ENCODE measurements around the gene TMEM139. TPM values are rescaled to one million over a fixed set of nuclear protein-coding genes. Genes with fewer than 3 reads are reported as not detected.

Gene TMEM139
- total and polyA plus RNA-seq, 4 donors = 8.4 to 31.8 (median 19.5) TPM

DNA sequence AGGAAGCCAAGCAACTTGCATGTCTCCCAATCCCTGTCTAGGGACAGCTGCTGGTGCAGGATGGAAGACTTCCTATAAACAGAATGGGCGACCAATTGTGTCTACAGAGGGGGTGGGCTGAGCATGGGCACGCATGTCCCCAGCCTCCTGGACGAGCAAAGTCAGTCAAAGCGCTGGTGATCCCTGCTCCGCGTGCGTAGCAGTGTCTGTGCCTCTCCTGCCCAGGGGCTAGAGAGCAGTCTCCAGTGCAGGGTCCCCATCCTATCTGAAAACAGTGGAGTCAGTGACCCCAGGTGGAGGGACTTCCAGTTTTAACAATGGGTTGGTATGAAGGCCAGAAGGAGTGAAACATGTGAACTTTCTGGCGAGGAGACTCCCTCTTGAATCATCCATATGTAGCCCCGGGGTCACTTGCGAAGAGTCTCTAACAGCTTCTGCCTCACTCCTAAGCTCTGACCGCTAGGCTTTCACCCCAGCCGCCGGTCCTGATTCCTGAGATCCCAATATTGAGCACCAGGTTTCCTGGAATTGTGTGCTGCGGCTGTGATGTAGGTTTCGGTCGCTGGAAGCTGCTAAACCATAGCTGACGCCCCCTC lies 2.7 kb downstream of the TMEM139 start:
- ATAC-seq (ENCODE audit: insufficient read depth, low FRiP score) (no peak), DNase-seq (no peak)
- Histone ChIP-seq H3K36me3 (ENCODE audit: control insufficient read depth in 4 of 4, insufficient read depth in 4 of 4, low read length in 4 of 4) (peaks cover 0 to 6% (median 4%) of the 10 kb centered on the region in 4 donors), H3K9me3 (ENCODE audit: control insufficient read depth in 4 of 4, insufficient read depth in 3 of 4, low read length in 3 of 4) (no peaks in the 10 kb centered on the region), H3K9ac (ENCODE audit: insufficient read depth in 1 of 2, low read length in 2 of 2) (no peak overlapping the region), H3K4me3 (peak overlapping the region; percentile 35), H3K4me1 (ENCODE audit: control insufficient read depth in 5 of 5, insufficient read depth in 5 of 5, low read length in 5 of 5) (peaks cover 3 to 28% (median 10%) of the 10 kb centered on the region in 5 donors), H3K27me3 (ENCODE audit: control insufficient read depth in 3 of 3, insufficient read depth in 3 of 3, low read length in 2 of 3) (no peaks in the 10 kb centered on the region), H3K27ac (ENCODE audit: low read depth in 1 of 2, low read length in 1 of 2) (peak overlapping the region; percentile 47 to 85)
- 71% methylated on average over 17 of the region's 17 CpGs for WGBS, 2 donors
- TF ChIP-seq, protein P1, sequence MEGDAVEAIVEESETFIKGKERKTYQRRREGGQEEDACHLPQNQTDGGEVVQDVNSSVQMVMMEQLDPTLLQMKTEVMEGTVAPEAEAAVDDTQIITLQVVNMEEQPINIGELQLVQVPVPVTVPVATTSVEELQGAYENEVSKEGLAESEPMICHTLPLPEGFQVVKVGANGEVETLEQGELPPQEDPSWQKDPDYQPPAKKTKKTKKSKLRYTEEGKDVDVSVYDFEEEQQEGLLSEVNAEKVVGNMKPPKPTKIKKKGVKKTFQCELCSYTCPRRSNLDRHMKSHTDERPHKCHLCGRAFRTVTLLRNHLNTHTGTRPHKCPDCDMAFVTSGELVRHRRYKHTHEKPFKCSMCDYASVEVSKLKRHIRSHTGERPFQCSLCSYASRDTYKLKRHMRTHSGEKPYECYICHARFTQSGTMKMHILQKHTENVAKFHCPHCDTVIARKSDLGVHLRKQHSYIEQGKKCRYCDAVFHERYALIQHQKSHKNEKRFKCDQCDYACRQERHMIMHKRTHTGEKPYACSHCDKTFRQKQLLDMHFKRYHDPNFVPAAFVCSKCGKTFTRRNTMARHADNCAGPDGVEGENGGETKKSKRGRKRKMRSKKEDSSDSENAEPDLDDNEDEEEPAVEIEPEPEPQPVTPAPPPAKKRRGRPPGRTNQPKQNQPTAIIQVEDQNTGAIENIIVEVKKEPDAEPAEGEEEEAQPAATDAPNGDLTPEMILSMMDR (IDR thresholded peaks at IDR 0.05; ENCODE audit: control extremely low read depth, extremely low read depth) = no peak

DNA sequence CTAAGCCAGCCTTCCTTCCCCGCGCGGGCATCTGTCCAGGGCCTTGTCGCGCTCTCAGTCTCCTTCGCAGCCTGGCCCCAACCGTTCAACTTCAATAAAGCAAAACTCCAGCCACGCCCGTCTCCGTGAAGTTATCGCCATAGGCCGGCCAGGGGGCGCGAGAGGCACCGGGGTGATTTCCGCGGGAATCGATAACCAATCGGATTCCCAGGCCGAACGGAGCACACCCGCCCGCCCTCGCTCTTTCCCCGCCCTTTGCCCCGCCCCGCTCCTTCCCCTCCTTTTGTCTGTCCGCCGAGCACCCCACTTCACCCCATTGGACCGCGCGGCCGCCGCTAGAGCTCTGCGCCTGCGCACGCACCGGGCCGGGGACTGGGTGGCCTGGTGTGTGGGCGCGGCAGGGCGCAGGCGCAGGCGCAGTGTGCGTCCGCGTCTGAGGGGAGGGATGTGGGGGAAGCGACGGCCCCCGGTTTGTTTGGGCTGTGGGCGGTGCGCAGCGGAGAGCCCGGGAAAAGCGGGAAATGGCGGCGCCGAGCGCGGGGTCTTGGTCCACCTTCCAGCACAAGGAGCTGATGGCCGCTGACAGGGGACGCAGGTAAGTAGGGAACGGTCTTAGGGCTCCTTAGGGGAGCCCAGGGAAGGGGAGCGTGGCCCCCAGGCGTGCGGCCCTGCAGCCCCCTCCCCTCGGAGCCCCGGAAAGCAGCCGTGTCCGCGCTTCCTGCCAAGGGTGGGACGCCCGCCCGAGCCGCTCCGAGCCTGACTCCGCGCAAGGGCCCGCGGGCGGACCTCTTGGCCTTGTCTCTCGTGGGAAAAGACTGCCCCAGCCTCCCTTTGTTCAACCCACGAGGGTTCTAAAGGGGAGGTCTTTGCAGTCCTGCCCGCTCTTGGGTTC lies 3.4 kb downstream of the TMEM139 start, which contains the start of gene CASP2:
CASP2 (plus strand) TSS at position 417 of the 892 bp plus-strand sequence; CDS start at position 522, 105 bp downstream.
- H3K4me3 ChIP-seq = peak within 1 kb of the TSS; percentile 53
- peak within 1 kb of the TSS; percentile 92 to 96 for H3K9ac ChIP-seq (ENCODE audit: insufficient read depth in 1 of 2, low read length in 2 of 2)
- no peaks in the 10 kb centered on the region for H3K9me3 ChIP-seq (ENCODE audit: control insufficient read depth in 4 of 4, insufficient read depth in 3 of 4, low read length in 3 of 4)
- TF ChIP-seq, protein P1 (IDR thresholded peaks at IDR 0.05; ENCODE audit: control extremely low read depth, extremely low read depth) = peak; percentile 17
- no peaks in the 10 kb centered on the region for H3K27me3 ChIP-seq (ENCODE audit: control insufficient read depth in 3 of 3, insufficient read depth in 3 of 3, low read length in 2 of 3)
- H3K27ac ChIP-seq (ENCODE audit: low read depth in 1 of 2, low read length in 1 of 2) = peak within 1 kb of the TSS; percentile 81 to 85
- peak; percentile 98 to 99 (median 99) for DNase-seq
- 2% methylated on average over 74 to 84 of the region's 84 CpGs for WGBS, 2 donors
- peaks cover 3 to 28% (median 10%) of the 10 kb centered on the region in 5 donors for H3K4me1 ChIP-seq (ENCODE audit: control insufficient read depth in 5 of 5, insufficient read depth in 5 of 5, low read length in 5 of 5)
- ATAC-seq (ENCODE audit: insufficient read depth, low FRiP score) = peak; percentile 94
- H3K36me3 ChIP-seq (ENCODE audit: control insufficient read depth in 4 of 4, insufficient read depth in 4 of 4, low read length in 4 of 4) = peaks cover 0 to 11% (median 7%) of the 10 kb centered on the region in 4 donors

DNA sequence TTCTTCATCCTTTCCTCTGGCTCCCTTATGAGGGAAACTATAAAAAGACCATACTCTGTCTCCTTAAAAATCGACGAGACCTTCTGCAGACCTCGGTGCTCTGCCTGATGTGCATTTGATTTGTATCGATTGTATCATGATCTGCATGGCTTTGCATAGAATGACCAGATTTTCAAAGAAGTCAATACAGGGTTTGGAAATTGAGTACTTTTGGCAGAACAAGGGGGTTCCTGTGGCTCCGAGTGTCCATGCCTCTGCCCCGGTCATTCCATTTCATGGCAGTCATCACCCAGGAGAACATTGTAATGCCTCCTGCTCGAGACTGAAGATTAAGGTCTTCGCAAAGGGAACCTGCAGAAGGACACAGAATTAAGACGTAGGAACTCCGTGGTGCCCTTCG lies 4.1 kb downstream of the TMEM139 start:
- DNase-seq (peak in 1 of 3 donors; percentile 50), ATAC-seq (ENCODE audit: insufficient read depth, low FRiP score) (no peak)
- H3K27me3 ChIP-seq (ENCODE audit: control insufficient read depth in 3 of 3, insufficient read depth in 3 of 3, low read length in 2 of 3) = no peaks in the 10 kb centered on the region
- peaks cover 0 to 17% (median 9%) of the 10 kb centered on the region in 4 donors for H3K36me3 ChIP-seq (ENCODE audit: control insufficient read depth in 4 of 4, insufficient read depth in 4 of 4, low read length in 4 of 4)
- H3K4me1 ChIP-seq (ENCODE audit: control insufficient read depth in 5 of 5, insufficient read depth in 5 of 5, low read length in 5 of 5) = peaks cover 0 to 27% (median 10%) of the 10 kb centered on the region in 5 donors
- no peaks in the 10 kb centered on the region for H3K9me3 ChIP-seq (ENCODE audit: control insufficient read depth in 4 of 4, insufficient read depth in 3 of 4, low read length in 3 of 4)
- TF ChIP-seq, protein P1 (IDR thresholded peaks at IDR 0.05; ENCODE audit: control extremely low read depth, extremely low read depth) = no peak
- H3K27ac ChIP-seq (ENCODE audit: low read depth in 1 of 2, low read length in 1 of 2) = peak overlapping the region; percentile 75 to 81
- peak overlapping the region; percentile 53 for H3K4me3 ChIP-seq
- 1 to 2% methylated on average over 11 of the region's 11 CpGs for WGBS, 2 donors
- peak overlapping the region; percentile 92 to 96 for H3K9ac ChIP-seq (ENCODE audit: insufficient read depth in 1 of 2, low read length in 2 of 2)
